Nephron progenitor cell (in vitro differentiated cells): ENCODE results near the gene YES1.
"Not testable (repeated sequence)": the region's sequence is repeated elsewhere in the genome, so short reads cannot be mapped to it uniquely, and the experiment has no call there.

Source experiments
- DNase-seq: peaks from one replicate; pipeline ENCODE4 v3.0.0; 2021
- H3K27ac Mint-ChIP-seq: 2 replicates; pipeline ENCODE4 v1.8.0; 2021; ENCODE audit warnings: mild to moderate bottlenecking, moderate library complexity, mixed read lengths
- H3K27me3 Mint-ChIP-seq: 2 replicates; pipeline ENCODE4 v1.8.0; 2021; ENCODE audit warnings: mild to moderate bottlenecking, low read depth, mixed read lengths; ENCODE audit not compliant: poor library complexity
- H3K36me3 Mint-ChIP-seq: 2 replicates; pipeline ENCODE4 v1.8.0; 2021; ENCODE audit warnings: low read depth, mixed read lengths
- H3K4me1 Mint-ChIP-seq: 2 replicates; pipeline ENCODE4 v1.8.0; 2021; ENCODE audit warnings: mixed read lengths
- H3K4me3 Mint-ChIP-seq: 2 replicates; pipeline ENCODE4 v1.8.0; 2021; ENCODE audit warnings: mild to moderate bottlenecking, moderate library complexity, mixed read lengths
- H3K9me3 Mint-ChIP-seq: 2 replicates; pipeline ENCODE4 v1.8.0; 2021; ENCODE audit warnings: mild to moderate bottlenecking, moderate library complexity, mixed read lengths
- TF ChIP-seq, protein P1 (sequence below): fragments of 200-600 bp; sonication (generic); IDR thresholded peaks from 2 replicates; pipeline ENCODE4 v1.5.0; 2021; ENCODE audit warnings: antibody characterized with exemption

The YES1 gene

DNA sequence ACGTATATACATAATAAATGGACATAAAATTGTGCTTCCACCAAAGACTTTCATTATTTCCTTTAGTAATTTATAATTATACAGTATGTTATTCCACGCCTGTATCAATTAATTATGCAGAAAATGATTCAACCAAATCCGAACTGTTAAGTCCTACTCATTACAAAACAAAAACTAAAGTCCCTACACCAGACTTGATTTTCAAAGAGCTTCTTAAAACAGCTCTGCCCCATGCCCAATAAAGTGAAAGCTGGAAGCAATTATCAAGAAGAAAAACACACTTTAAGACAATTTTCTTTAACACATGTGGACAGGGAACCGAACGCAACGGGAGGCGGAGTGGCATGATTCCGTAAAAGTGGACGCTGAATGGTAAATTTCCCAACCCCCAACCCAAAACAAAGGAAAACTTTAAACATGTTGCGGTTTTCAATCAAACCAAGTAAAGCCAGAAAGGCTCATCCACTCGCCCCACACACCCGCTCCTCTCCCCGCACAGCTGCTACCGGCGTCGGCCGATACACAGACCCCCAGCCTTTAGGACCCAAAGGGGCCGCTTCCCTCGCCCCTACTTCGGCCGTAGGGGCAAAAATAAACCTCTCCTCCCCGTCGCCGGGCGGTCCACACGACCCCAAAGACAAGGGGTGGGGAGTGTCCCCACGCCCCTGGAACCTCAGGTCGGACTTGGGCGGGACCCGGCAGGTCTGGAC is 705 bp downstream of the YES1 start:
- Mint-ChIP-seq H3K4me3 (peak overlapping the region; percentile 99), H3K27me3 (peaks cover 5% of the 10 kb centered on the region), H3K27ac (peak overlapping the region; percentile 98), H3K36me3 (no peaks in the 10 kb centered on the region), H3K4me1 (peaks cover 39% of the 10 kb centered on the region), H3K9me3 (no peaks in the 10 kb centered on the region)
- TF ChIP-seq, protein P1, sequence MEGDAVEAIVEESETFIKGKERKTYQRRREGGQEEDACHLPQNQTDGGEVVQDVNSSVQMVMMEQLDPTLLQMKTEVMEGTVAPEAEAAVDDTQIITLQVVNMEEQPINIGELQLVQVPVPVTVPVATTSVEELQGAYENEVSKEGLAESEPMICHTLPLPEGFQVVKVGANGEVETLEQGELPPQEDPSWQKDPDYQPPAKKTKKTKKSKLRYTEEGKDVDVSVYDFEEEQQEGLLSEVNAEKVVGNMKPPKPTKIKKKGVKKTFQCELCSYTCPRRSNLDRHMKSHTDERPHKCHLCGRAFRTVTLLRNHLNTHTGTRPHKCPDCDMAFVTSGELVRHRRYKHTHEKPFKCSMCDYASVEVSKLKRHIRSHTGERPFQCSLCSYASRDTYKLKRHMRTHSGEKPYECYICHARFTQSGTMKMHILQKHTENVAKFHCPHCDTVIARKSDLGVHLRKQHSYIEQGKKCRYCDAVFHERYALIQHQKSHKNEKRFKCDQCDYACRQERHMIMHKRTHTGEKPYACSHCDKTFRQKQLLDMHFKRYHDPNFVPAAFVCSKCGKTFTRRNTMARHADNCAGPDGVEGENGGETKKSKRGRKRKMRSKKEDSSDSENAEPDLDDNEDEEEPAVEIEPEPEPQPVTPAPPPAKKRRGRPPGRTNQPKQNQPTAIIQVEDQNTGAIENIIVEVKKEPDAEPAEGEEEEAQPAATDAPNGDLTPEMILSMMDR = no peak
- no peak for DNase-seq

DNA sequence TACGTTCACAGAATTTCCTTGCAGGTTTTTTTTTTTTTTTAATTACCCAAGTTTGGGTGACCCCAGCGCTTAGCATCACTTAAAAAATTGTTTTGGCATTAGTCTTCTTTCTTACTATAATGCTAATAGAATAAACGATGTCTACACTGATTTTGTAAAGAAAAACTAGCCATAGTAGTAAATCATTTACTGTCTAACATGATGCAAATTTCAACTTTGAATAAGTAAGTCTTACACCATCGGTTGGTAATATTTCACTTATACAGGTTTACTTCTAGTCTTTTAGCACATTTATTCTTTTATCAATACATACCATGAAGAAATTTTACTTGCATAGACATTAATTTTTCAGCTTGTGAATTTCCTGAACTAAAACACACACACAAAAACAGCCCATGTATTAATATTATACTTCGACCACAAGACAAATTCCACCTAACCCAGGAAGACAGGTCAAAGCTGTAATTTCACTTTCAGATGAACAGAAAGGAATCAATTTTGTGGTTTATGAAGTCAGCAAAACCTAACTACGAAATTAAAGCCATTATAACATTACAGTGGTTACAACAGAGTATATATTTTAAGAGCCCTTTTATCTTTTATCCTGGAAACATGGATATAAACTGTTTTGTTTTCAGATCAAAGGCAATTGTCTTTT is 1.9 kb downstream of the YES1 start:
- Mint-ChIP-seq H3K4me3 (peak overlapping the region; percentile 99), H3K4me1 (peaks cover 39% of the 10 kb centered on the region)

DNA sequence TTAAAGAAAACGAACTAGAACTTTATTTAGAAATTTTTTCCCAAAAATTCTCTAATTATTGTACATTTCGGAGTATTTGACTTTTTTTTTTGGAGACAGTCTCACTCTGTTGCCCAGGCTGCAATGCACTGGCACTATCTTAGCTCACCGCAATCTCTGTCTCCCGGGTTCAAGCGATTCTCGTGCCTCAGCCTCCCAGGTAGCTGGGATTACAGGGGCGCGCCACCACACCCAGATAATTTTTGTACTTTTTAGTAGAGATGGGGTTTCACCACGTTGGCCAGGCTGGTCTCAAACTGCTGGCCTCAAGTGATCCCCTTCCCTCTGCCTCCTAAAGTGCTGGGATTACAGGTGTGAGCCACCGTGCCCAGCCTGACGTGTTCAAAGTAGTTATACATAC is 2.8 kb downstream of the YES1 start:
- H3K9me3 Mint-ChIP-seq, H3K36me3 Mint-ChIP-seq, H3K27me3 Mint-ChIP-seq, H3K27ac Mint-ChIP-seq, DNase-seq: not testable (repeated sequence)
- Mint-ChIP-seq H3K4me1 (peaks cover 39% of the 10 kb centered on the region), H3K4me3 (peak overlapping the region; percentile 99)

More for the DNA sequence above, 1.9 kb downstream of the YES1 start:
- DNase-seq = no peak
- Mint-ChIP-seq H3K9me3 (no peaks in the 10 kb centered on the region), H3K36me3 (peaks cover 7% of the 10 kb centered on the region), H3K27me3 (peaks cover 5% of the 10 kb centered on the region), H3K27ac (no peak overlapping the region)
- TF ChIP-seq, protein P1 = no peak

DNA sequence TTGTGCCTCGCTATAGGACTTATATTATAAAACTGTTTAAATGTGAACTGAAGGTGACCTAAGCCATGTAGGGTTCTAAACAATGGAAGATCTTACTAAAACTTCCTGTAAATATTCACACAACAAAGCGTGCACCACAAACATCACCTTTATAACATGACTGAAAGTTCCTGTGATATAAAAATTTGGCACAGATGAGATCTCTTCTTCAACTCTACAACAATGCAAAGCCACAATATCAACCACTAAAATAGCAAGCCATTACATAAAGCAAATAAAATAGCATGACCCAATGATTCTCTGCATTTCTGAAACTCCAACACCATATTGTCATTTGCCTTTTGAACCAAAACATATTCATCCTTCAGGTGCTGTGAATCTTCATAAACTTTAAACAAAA is 3.5 kb downstream of the YES1 start:
- H3K27me3 Mint-ChIP-seq = peaks cover 5% of the 10 kb centered on the region
- DNase-seq = no peak
- H3K4me3 Mint-ChIP-seq = no peak overlapping the region
- peaks cover 37% of the 10 kb centered on the region for H3K4me1 Mint-ChIP-seq
- no peak overlapping the region for H3K27ac Mint-ChIP-seq
- peaks cover 7% of the 10 kb centered on the region for H3K36me3 Mint-ChIP-seq
- TF ChIP-seq, protein P1 = no peak
- H3K9me3 Mint-ChIP-seq = no peaks in the 10 kb centered on the region

DNA sequence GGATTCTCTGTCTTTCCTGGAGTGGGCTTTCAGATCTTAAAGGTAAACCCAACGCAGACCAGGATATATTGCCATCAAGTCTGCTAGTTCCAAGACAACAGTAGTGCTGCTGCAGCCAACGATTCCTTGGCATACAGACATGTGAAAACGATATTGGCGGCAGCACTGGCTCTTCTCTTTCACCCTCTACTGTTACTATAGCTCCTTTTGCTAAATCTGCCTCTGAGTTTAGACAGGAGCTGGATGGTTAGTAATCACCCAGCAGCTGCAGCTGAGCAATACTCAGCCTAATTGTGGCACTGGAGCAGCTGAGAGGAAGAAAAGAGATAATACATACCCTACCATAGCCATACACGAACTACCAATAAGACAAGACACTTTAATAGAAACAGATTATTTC is 4.0 kb downstream of the YES1 start:
- H3K27me3 Mint-ChIP-seq = peaks cover 4% of the 10 kb centered on the region
- TF ChIP-seq, protein P1 = no peak
- no peaks in the 10 kb centered on the region for H3K9me3 Mint-ChIP-seq
- no peak overlapping the region for H3K27ac Mint-ChIP-seq
- peaks cover 32% of the 10 kb centered on the region for H3K4me1 Mint-ChIP-seq
- peaks cover 7% of the 10 kb centered on the region for H3K36me3 Mint-ChIP-seq
- no peak overlapping the region for H3K4me3 Mint-ChIP-seq
- no peak for DNase-seq

DNA sequence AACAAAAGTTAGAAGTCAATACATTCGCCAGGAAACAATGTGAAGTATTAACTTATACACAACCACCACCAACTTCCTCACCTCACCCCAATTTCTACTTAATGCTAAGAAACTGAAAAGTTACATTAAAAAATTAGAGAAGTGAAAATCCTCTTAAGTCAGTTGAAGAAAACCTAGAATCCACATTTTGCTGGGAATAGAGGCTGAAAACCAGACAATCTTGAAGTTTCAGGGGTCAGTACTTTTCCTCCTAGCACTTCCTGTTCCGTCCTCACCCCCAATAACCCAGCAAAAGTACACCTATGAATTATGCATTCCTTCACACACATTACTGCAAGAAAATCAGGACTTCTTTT is 6.3 kb downstream of the YES1 start:
- H3K4me3 Mint-ChIP-seq = no peak overlapping the region
- H3K9me3 Mint-ChIP-seq = no peaks in the 10 kb centered on the region
- no peak overlapping the region for H3K27ac Mint-ChIP-seq
- H3K4me1 Mint-ChIP-seq = peaks cover 26% of the 10 kb centered on the region
- peaks cover 12% of the 10 kb centered on the region for H3K36me3 Mint-ChIP-seq
- TF ChIP-seq, protein P1 = no peak
- H3K27me3 Mint-ChIP-seq = no peaks in the 10 kb centered on the region
- DNase-seq = no peak
